B cell (primary cell): ENCODE measurements around the gene SPATA2. TPM values are rescaled to one million over a fixed set of nuclear protein-coding genes. Genes with fewer than 3 reads are reported as not detected.

ENCODE experiments used
- ATAC-seq: fragments of 200-7000 bp; cut with Tn5 transposase; one replicate; pipeline ENCODE4 v1.10.0; 2021; ENCODE audit warnings: low read depth, mild to moderate bottlenecking, moderate number of reproducible peaks, moderate library complexity
- CTCF ChIA-PET: fragments of 350-600 bp; sonication (Branson Sonifier 250); formaldehyde crosslinking; loops from one replicate; lab custom pipeline; 2021; ENCODE audit warnings: antibody characterized with exemption, inconsistent platforms; lab: Charles Lee
- POLR2A ChIA-PET: fragments of 350-600 bp; sonication (Branson Sonifier 250); formaldehyde crosslinking; loops from one replicate; lab custom pipeline; 2021; ENCODE audit warnings: antibody characterized with exemption; lab: Charles Lee
- DNase-seq: peaks from one replicate; pipeline ENCODE4 v3.0.0; 2013
- H2AFZ ChIP-seq: 2 replicates; pipeline ENCODE4 v1.6.1; 2012; ENCODE audit warnings: mild to moderate bottlenecking, low read depth, low read length; ENCODE audit not compliant: insufficient read depth, poor library complexity, severe bottlenecking
- H3K27ac ChIP-seq, 2 donors: 1 replicate in 1 of 2; 2 replicates in 1 of 2; pipeline ENCODE4 v1.5.1; 2012 to 2013; ENCODE audit warnings: low read length in 2 of 2, mild to moderate bottlenecking in 2 of 2, moderate library complexity in 1 of 2
- H3K27me3 ChIP-seq, 4 experiments: fragments of 200-600 bp in 1 of 4; sonication (generic) in 1 of 4; replicated peaks in 1 of 4; 1 replicate in 2 of 4; 2 replicates in 2 of 4; pipeline versions ENCODE4 v1.6.1 to v1.7.0; 2013 to 2016; ENCODE audit warnings: low read length in 3 of 4, mild to moderate bottlenecking in 2 of 4, mixed read lengths in 1 of 4, moderate library complexity in 1 of 4; ENCODE audit not compliant: insufficient read depth in 4 of 4, control insufficient read depth in 3 of 4; ENCODE audit errors: control extremely low read depth in 1 of 4
- H3K36me3 ChIP-seq, 2 experiments: replicated peaks in 1 of 2; 1 replicate in 1 of 2; 2 replicates in 1 of 2; pipeline versions ENCODE4 v1.6.1 to v1.7.1; 2013; ENCODE audit warnings: low read length in 1 of 2; ENCODE audit not compliant: insufficient read depth in 2 of 2, control insufficient read depth in 1 of 2; ENCODE audit errors: control extremely low read depth in 1 of 2, extremely low read depth in 1 of 2
- H3K4me1 ChIP-seq, 2 donors: fragments of 200-600 bp in 1 of 2; sonication (generic) in 1 of 2; 1 replicate in 1 of 2; 2 replicates in 1 of 2; pipeline versions ENCODE4 v1.5.1 to v1.6.1; 2013 to 2017; ENCODE audit warnings: low read length in 2 of 2; ENCODE audit not compliant: control insufficient read depth in 2 of 2, insufficient read depth in 2 of 2
- H3K4me2 ChIP-seq: replicated peaks from 2 replicates; pipeline ENCODE3; 2012; ENCODE audit warnings: mild to moderate bottlenecking, low read depth, low read length; ENCODE audit not compliant: poor library complexity, severe bottlenecking
- H3K4me3 ChIP-seq, 5 experiments: fragments of 200-600 bp in 1 of 5; sonication (generic) in 1 of 5; 1 replicate in 3 of 5; 2 replicates in 2 of 5; pipeline versions ENCODE4 v1.5.1 to v1.7.0; 2011 to 2016; ENCODE audit warnings: low read length in 4 of 5, mild to moderate bottlenecking in 4 of 5, low read depth in 2 of 5, control low read depth in 1 of 5, moderate library complexity in 1 of 5; ENCODE audit not compliant: insufficient read depth in 1 of 5; ENCODE audit errors: control extremely low read depth in 1 of 5, extremely low read depth in 1 of 5
- H3K79me2 ChIP-seq: fragments of 200-600 bp; sonication (generic); one replicate; pipeline ENCODE4 v1.6.0; 2016; ENCODE audit warnings: low read length; ENCODE audit not compliant: control insufficient read depth, insufficient read depth
- H3K9ac ChIP-seq: fragments of 200-600 bp; sonication (generic); 2 replicates; pipeline ENCODE4 v1.6.1; 2017; ENCODE audit warnings: mild to moderate bottlenecking, low read length, moderate library complexity
- H3K9me3 ChIP-seq, 3 donors: one replicate each; pipeline versions ENCODE4 v1.6.1 to v1.7.1; 2013; ENCODE audit warnings: low read length in 2 of 3; ENCODE audit not compliant: control insufficient read depth in 2 of 3, insufficient read depth in 1 of 3; ENCODE audit errors: control extremely low read depth in 1 of 3
- H4K20me1 ChIP-seq: 2 replicates; pipeline ENCODE4 v1.6.0; 2012; ENCODE audit warnings: mild to moderate bottlenecking, low read length; ENCODE audit not compliant: insufficient read depth, control insufficient read depth, poor library complexity, severe bottlenecking
- H3K27ac Mint-ChIP-seq: one replicate; pipeline ENCODE4 v1.8.0; 2021; ENCODE audit warnings: mixed read lengths
- H3K27me3 Mint-ChIP-seq: one replicate; pipeline ENCODE4 v1.8.0; 2021; ENCODE audit warnings: mixed read lengths
- H3K4me1 Mint-ChIP-seq: one replicate; pipeline ENCODE4 v1.8.0; 2021; ENCODE audit warnings: mixed read lengths
- H3K4me3 Mint-ChIP-seq: one replicate; pipeline ENCODE4 v1.8.0; 2021; ENCODE audit warnings: mixed read lengths
- H3K9me3 Mint-ChIP-seq: one replicate; pipeline ENCODE4 v1.8.0; 2022; ENCODE audit warnings: mixed read lengths; ENCODE audit not compliant: insufficient read depth
- CTCF ChIP-seq: fragments of 200-600 bp; IDR thresholded peaks from one replicate; pipeline ENCODE4 v1.8.0; 2022; ENCODE audit warnings: antibody characterized with exemption, mild to moderate bottlenecking
- EZH2 ChIP-seq: IDR thresholded peaks from 2 replicates; pipeline ENCODE4 v1.6.1; 2012; ENCODE audit warnings: borderline replicate concordance, low read depth, mild to moderate bottlenecking, moderate library complexity, low read length; ENCODE audit not compliant: insufficient read depth, poor library complexity, severe bottlenecking
- WGBS: methylation state at CpG from one replicate; pipeline ENCODE4 v1.1.5; 2013; ENCODE audit warnings: missing lambda C conversion rate; ENCODE audit not compliant: insufficient coverage; 5-methylcytosine and 5-hydroxymethylcytosine counted together
- intact Hi-C: fragments of 100-400 bp; cut with micrococcal nuclease; formaldehyde crosslinking; loops from one replicate; pipeline ENCODE4 v1.10.0; 2022
- polyA plus RNA-seq: library from polyadenylated mRNA; depleted of rRNA; stranded (reverse); fragments of >200 nt; gene quantifications from 2 replicates; pipeline ENCODE4 v1.2.3, GENCODE V29; 2012
- total RNA-seq, 2 donors: library from RNA; stranded (reverse); fragments of 120-200 nt in 1 of 2; gene quantifications; 1 replicate in 1 of 2; 2 replicates in 1 of 2; pipeline versions ENCODE4 v1.2.3 to v1.2.4, GENCODE V29; 2013 to 2022

Gene SPATA2
- total and polyA plus RNA-seq, 2 donors (not counting 1 experiment from before 2014, with no cell fraction given): 10.7 to 20.0 TPM

GRCh38 chr20:49928411-49929141 is 13.2 kb upstream of the SPATA2 start:
- ChIA-PET POLR2A (no interaction called here), CTCF (interaction anchor here (0.7 kb wide), 1 partner anchor 22 kb away, joined by 4 read pairs; no protein-coding TSS in a partner anchor)
- TF ChIP-seq CTCF (peak; percentile 95), EZH2 (no peak)
- H3K36me3 ChIP-seq: no peaks in the 10 kb centered on the region
- Mint-ChIP-seq H3K4me1 (peaks cover 4% of the 10 kb centered on the region), H3K27ac (peak overlapping the region; percentile 15), H3K9me3 (no peaks in the 10 kb centered on the region), H3K4me3 (no peak overlapping the region), H3K27me3 (peaks cover 9% of the 10 kb centered on the region)
- peak overlapping the region; percentile 20 for H2AFZ ChIP-seq
- intact Hi-C loops: loop anchor here (1.0 kb wide), 3 partner anchors 8 to 317 kb away; partner anchors contain the start of genes RNF114 and SPATA2
- DNase-seq: peak; percentile 81
- peak overlapping the region; percentile 17 for H3K4me2 ChIP-seq
- no peak overlapping the region for H3K4me3 ChIP-seq
- no peaks in the 10 kb centered on the region for H3K79me2 ChIP-seq
- 17% methylated on average over 10 of the region's 15 CpGs for WGBS
- H3K27ac ChIP-seq: no peak overlapping the region
- no peaks in the 10 kb centered on the region for H4K20me1 ChIP-seq
- no peak overlapping the region for H3K9ac ChIP-seq
- no peaks in the 10 kb centered on the region for H3K9me3 ChIP-seq
- H3K27me3 ChIP-seq: no peaks in the 10 kb centered on the region
- ATAC-seq: peak; percentile 91
- no peaks in the 10 kb centered on the region for H3K4me1 ChIP-seq

- CTCF ChIA-PET: interaction anchor here (1.0 to 2.0 kb wide), 5 partner anchors 10 to 592 kb away, joined by 3 to 7 read pairs (median 3); no protein-coding TSS in a partner anchor
- Mint-ChIP-seq H3K9me3 (no peaks in the 10 kb centered on the region), H3K4me1 (peaks cover 4% of the 10 kb centered on the region), H3K27ac (no peak overlapping the region), H3K4me3 (no peak overlapping the region), H3K27me3 (peaks cover 9% of the 10 kb centered on the region)
- intact Hi-C loops: no loop called here
- ATAC-seq: no peak
- Histone ChIP-seq H3K79me2 (no peaks in the 10 kb centered on the region), H3K36me3 (no peaks in the 10 kb centered on the region), H3K9ac (no peak overlapping the region), H3K4me2 (no peak overlapping the region), H3K4me1 (no peaks in the 10 kb centered on the region), H3K4me3 (no peak overlapping the region), H2AFZ (no peak overlapping the region), H4K20me1 (no peaks in the 10 kb centered on the region), H3K27ac (no peak overlapping the region), H3K9me3 (no peaks in the 10 kb centered on the region), H3K27me3 (peaks cover 0 to 4% (median 0%) of the 10 kb centered on the region in 4 experiments)
- no peak for TF ChIP-seq CTCF
- no peak for TF ChIP-seq EZH2
- WGBS: no CpG with 5 or more reads among the region's 2 CpGs
- DNase-seq: no peak
- POLR2A ChIA-PET: no interaction called here
These were observed 10.6 kb upstream of the SPATA2 start for GRCh38 chr20:49925901-49926454.
